Fibroblast of peridontal ligament (primary cell): ENCODE data around the gene GINS3.

Experiments
- DNase-seq: peaks from one replicate; pipeline ENCODE4 v3.0.0-alpha.2; 2010; ENCODE audit errors: extremely low read depth

Gene GINS3

GRCh38 chr16:58425245-58425644 lies 33.0 kb downstream of the GINS3 start:
- DNase-seq, result no peak

GRCh38 chr16:58425756-58426494 lies 33.7 kb downstream of the GINS3 start:
- DNase-seq, result no peak

- DNase-seq, result no peak
These were observed 34.7 kb downstream of the GINS3 start for GRCh38 chr16:58426966-58427365.

- no peak for DNase-seq
These were observed 36.6 kb downstream of the GINS3 start for GRCh38 chr16:58428621-58429542.

- no peak for DNase-seq
These were observed 38.4 kb downstream of the GINS3 start for GRCh38 chr16:58430718-58431117.

- no peak for DNase-seq
These were observed 41.3 kb downstream of the GINS3 start for GRCh38 chr16:58433569-58433951.

GRCh38 chr16:58435779-58436178 lies 43.5 kb downstream of the GINS3 start:
- DNase-seq, result no peak

- DNase-seq, result no peak
These were observed 47.9 kb downstream of the GINS3 start for GRCh38 chr16:58440131-58440530.

- no peak for DNase-seq
These were observed 50.3 kb downstream of the GINS3 start for GRCh38 chr16:58442547-58442946.

- DNase-seq, result no peak
These were observed 51.5 kb downstream of the GINS3 start for GRCh38 chr16:58443783-58444182.

- DNase-seq, result no peak
These were observed 52.0 kb downstream of the GINS3 start for GRCh38 chr16:58444265-58444664.

GRCh38 chr16:58448890-58449289 lies 56.6 kb downstream of the GINS3 start:
- DNase-seq, result no peak

GRCh38 chr16:58449306-58449705 lies 57.0 kb downstream of the GINS3 start:
- DNase-seq, result no peak

GRCh38 chr16:58449768-58450167 lies 57.5 kb downstream of the GINS3 start:
- DNase-seq, result no peak

- no peak for DNase-seq
These were observed 58.3 kb downstream of the GINS3 start for GRCh38 chr16:58450590-58450989.

- DNase-seq, result no peak
These were observed 59.0 kb downstream of the GINS3 start for GRCh38 chr16:58451265-58451689.

GRCh38 chr16:58451945-58452401 lies 59.7 kb downstream of the GINS3 start:
- peak; percentile 1 for DNase-seq

GRCh38 chr16:58452640-58453039 lies 60.4 kb downstream of the GINS3 start:
- no peak for DNase-seq

- no peak for DNase-seq
These were observed 61.9 kb downstream of the GINS3 start for GRCh38 chr16:58454178-58454577.

- DNase-seq, result no peak
These were observed 62.6 kb downstream of the GINS3 start for GRCh38 chr16:58454856-58455255.
